Right ventricle myocardium superior (tissue), 1 donor: ENCODE results near the gene TMEM242. TPM values are rescaled to one million over a fixed set of nuclear protein-coding genes. Genes with fewer than 3 reads are reported as not detected.

Experiments used
- ATAC-seq: fragments of 200-7000 bp; cut with Tn5 transposase; one replicate; pipeline ENCODE4 v1.9.1; 2020; ENCODE audit warnings: mild to moderate bottlenecking; ENCODE audit not compliant: poor library complexity
- DNase-seq: peaks from one replicate; pipeline ENCODE4 v3.0.0-alpha.2; 2020
- intact Hi-C: fragments of 100-400 bp; cut with DNase I; formaldehyde crosslinking; loops from one replicate; pipeline ENCODE4 v1.11.2; 2022
- total RNA-seq: library from RNA; stranded (reverse); fragmentation: NEBNext Ultra II Directional; extraction: Animal tissue kit (Norgen Biotek cat#: 25700); gene quantifications from one replicate; pipeline ENCODE4 v1.2.1, GENCODE V29; 2021
- donor health status: DM: no; HTN: yes; CAD: no; lungs with severe emphysema.

TMEM242 gene
- total RNA-seq, 1 donor from 2014 or later, result 18.1 TPM

DNA sequence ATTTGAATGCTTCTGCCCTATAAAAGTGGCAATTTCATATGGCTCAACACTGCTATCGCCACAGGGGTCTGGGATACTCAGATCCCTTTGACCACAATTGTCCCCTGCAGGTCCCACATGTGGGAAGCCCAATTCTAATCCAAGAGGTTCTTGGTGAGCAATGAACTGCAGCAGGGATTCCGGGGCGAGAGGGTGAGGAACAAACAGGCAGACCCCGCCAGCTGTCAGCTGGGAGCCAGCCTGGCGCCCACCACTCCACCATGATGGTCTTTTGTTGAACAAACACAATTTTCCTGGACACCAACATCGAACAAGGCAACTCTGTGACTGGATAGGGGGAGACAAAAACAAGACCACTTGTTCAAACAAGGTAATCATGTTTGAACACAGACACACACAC lies 80.5 kb downstream of the TMEM242 start:
- ATAC-seq (no peak), DNase-seq (no peak)
- intact Hi-C loops, result no loop called here

DNA sequence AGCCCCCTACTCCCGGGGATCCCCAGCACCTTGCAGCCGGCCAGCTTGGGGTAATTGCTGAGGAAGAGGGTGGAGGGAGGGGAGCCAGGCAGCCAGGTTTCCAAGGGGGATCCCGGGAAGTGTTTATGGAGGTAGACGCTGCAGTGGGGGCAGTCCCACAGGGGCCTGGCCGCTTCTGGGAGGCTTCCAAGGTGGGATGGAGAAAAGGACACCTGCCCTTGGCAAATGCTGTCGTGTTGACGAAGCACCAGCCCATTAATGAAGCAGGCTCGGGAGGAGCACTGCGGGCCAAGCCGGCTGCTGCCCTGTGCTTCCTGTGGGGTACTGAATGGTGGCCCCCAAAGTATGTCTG lies 82.4 kb downstream of the TMEM242 start:
- ATAC-seq (no peak), DNase-seq (no peak)
- intact Hi-C loops, result no loop called here

DNA sequence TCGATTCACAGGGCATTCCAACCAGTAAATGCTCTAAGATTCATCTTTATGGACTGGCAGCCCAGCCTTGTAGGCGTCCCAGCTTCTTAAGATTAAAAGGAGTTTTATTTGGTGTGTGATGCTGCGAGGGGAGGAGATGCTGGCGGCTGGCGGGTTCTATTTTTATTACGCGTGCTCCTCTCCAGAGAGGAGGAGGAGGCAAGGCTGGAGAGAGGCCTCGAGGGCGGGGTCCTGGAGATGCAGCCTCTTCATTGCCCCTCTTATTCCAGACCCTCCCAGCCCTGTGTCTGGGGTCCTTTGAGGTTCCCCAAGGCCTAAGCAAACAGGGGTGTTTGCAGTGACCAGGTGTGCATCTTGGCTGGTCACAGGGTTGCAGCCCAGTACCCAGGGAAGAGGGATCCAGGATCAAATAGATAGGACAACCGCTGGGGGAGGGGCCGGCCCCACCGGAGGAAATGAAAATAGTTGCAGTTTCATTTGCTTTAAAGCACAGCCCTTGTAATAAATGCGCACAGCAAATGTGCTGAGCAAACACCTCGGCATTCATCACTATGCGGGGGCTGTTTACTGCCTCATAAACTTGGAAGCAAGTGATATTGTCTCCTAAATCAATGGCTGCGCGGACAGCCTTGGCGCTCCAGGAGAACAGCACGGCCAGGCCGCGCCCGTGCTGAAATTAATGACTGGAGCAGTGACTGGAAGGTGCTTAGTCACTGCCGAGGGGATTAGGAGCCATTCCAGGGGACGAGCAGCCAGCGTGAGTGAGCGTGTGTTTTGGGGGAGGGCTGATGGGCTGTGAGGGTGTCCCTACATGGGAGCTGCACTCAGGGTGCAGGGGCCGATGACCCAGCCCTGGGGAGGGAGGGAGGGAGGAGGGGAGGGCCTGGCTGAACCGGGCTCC lies 83.0 kb downstream of the TMEM242 start:
- intact Hi-C loops, result no loop called here
- peak; percentile 74 for DNase-seq
- ATAC-seq, result peak; percentile 17

- ATAC-seq (no peak), DNase-seq (no peak)
- intact Hi-C loops, result no loop called here
Measured at GRCh38 chr6:157239671-157240058, 83.7 kb downstream of the TMEM242 start.

Other genes starting within 250 kb of the TMEM242 start
- gene ZDHHC14, start 57.7 kb upstream of the TMEM242 start, total RNA-seq, result 9.4 TPM